Neural progenitor cell (in vitro differentiated cells): ENCODE results near the gene TGFBR3.

ENCODE experiments used
- EZH2 ChIP-seq: fragments of 200-600 bp; sonication (generic); IDR thresholded peaks from 2 replicates; pipeline ENCODE4 v1.6.1; 2017; ENCODE audit warnings: antibody characterized with exemption, mild to moderate bottlenecking, moderate library complexity
- TF ChIP-seq, protein P1 (sequence below): fragments of 200-600 bp; sonication (generic); IDR thresholded peaks from 2 replicates; pipeline ENCODE4 v1.5.1; 2017; ENCODE audit warnings: antibody characterized with exemption, mild to moderate bottlenecking

DNA sequence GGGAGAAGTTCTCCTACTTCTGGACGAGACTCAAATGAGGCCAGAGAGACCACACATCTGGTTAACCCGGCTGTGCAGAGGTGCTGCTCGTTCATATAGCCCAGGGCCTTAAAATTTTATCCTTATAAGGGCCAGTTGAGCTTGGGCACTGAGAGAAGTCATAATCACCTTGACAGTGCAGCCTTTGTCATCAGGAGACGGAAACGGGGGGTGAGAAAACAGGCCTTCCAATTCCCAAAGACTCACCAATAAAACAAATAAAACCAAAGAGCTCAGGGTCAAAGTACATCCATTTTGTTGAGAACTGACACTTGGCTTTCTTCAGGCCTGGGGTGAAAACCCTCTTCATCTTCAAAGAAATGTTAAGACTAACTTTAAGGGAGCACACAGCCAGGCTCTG is 167.1 kb downstream of the TGFBR3 start:
- no peak for TF ChIP-seq EZH2
- TF ChIP-seq, protein P1, sequence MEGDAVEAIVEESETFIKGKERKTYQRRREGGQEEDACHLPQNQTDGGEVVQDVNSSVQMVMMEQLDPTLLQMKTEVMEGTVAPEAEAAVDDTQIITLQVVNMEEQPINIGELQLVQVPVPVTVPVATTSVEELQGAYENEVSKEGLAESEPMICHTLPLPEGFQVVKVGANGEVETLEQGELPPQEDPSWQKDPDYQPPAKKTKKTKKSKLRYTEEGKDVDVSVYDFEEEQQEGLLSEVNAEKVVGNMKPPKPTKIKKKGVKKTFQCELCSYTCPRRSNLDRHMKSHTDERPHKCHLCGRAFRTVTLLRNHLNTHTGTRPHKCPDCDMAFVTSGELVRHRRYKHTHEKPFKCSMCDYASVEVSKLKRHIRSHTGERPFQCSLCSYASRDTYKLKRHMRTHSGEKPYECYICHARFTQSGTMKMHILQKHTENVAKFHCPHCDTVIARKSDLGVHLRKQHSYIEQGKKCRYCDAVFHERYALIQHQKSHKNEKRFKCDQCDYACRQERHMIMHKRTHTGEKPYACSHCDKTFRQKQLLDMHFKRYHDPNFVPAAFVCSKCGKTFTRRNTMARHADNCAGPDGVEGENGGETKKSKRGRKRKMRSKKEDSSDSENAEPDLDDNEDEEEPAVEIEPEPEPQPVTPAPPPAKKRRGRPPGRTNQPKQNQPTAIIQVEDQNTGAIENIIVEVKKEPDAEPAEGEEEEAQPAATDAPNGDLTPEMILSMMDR, result no peak
